ENCODE measurements around the gene GRIN2A.

Gene GRIN2A

DNA sequence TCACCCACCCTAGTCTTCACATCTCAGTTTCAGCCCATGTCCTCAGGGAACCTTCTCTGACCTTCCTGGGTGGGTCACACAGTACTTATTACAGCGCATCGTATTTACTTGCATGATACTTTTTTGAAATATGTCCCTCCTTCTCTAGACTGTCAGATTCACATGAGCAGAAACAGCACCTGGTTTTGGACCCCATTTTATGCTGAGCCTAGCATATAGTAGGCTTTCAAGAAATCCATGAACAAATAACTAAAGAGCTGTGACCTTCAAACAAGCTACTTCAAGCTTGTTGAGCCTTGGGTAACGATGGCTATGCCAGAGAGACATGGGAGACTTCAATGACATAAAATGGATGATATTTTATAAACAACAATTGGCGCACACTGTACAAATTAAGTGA, 150.3 kb downstream of the GRIN2A start:
- no peak for DNase-seq (ENCODE audit: low read depth, low spot score)

DNA sequence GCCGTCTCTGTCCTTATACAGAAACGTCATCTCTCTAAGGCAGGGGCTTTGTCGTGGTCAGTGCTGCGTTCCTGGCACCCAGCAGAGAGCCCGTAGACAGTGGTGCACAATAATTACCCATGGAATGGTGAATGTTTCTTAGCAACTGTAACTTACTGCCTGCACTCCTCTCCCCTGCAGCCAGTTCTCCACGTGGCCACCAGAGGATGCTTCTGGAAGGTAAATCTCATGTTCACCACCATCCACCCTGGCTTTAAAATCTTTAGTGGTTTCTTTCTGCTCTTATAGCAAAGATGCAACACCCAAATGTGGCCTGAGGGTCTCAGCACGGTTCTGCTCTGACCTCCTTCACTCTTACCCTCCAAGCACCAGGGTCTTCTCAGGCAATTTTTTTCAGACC, 150.8 kb downstream of the GRIN2A start:
- DNase-seq (ENCODE audit: low read depth, low spot score): no peak

DNA sequence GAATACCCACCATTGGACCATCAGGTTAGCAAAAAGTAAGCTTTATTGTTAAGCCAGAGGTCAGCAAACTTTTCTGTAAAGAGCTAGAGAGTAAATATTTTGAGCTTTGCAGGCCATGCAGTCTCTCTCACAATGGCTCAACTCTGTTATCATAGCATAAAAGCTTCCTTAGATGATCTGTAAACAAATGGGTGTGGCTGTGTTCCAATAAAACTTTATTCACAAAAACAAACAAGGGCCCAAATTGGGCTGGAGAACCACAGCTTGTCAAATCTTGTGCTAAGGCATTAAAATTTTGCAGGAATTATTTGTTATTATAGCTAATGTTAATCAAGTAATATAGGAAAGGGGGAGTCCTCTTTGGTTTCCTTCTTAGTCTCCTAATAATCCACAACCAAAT, 153.6 kb downstream of the GRIN2A start:
- DNase-seq (ENCODE audit: low read depth, low spot score): no peak

DNA sequence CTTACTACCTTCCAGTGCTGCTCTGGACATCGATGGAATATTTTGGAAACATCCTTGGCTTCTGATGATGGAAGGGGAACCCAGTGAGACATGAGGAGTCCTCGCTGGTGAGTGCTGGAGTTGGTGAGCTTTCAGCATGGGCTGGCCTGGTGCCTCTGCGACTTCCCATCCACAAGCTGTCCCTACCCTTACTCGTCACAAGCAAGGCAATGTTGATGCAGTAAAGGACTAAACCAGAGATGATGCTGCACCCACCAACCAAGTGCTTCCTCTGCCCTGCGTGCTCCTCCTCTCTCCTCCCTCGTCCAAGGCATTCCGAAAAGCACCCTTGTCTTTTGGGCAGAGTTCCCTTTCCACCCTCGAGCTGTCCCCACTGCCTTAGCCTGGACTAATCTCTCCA, 154.7 kb downstream of the GRIN2A start:
- DNase-seq (ENCODE audit: low read depth, low spot score): no peak

DNA sequence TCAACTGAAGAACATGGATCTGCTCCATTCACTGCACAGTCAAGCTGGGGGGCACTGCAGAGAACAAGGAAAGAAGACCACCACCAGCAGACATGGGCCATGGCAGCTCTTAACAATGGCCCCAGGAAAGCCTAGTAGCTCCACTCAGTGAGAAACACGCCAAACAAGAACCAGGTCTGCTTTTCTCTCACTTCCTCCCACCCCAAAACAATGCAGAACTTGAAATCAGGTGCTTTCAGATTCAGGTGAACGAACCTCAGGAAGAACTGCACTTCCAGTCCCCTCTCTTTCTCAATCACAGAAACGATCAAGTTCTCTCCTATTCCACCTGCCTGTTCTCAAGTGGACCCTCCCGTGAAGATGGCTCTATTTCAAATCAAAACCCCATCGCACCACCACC, 155.6 kb downstream of the GRIN2A start:
- no peak for DNase-seq (ENCODE audit: low read depth, low spot score)

DNA sequence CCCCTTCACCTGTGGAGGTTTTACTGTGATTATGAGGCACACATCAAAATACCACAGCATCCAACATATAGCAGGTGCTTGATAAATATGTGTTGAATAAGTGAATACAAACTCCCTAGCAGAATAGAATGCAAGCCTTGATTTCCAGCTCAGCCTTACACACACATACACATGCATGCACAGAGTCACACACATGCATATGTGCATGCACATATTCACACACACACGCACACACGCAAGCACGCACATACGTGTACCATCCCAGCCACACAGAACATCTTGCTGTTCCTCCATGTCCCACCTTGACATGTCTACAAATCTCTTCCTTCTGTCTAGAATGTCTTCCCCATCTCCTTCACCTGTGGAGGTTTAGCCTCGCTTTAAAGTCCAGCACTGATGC, 160.1 kb downstream of the GRIN2A start:
- DNase-seq (ENCODE audit: low read depth, low spot score): no peak

DNA sequence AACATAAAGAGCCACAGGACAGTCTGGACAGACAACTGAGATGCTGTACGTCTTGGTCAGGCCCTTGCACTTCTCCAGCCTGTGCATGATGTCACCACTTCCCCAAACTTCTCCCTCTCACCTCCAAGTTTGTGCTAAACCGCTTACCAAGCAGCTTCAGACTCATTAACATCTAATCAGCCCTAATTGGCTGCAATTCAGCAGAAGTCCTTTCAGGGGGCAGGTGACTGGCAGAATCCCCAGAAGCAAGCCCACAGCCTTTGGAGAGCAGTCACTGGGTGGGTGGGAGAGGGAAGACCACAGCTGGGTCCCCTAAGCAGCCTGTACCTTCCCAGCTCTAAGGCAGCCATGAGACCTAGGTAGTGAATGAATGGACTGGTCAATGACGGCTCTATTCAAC, 161.4 kb downstream of the GRIN2A start:
- DNase-seq (ENCODE audit: low read depth, low spot score): no peak

DNA sequence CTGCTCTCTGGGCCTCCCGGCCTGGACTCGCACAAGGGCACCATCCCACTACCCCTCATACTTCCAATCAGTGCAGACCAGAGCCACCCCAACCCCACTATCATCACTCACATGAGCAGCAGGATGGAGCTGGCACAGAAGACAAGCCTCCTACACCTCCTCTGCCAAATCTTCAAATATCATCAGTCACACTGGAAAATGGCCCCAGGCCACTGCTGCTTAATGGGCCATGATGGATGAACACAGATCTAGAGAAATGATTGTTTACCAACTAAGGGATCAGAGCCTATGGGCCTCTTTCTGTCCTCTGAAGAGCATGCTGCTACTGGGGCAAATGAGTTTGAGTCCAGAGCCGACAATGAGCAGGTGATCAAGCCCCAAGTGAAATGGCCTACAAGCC, 165.5 kb downstream of the GRIN2A start:
- no peak for DNase-seq (ENCODE audit: low read depth, low spot score)

DNA sequence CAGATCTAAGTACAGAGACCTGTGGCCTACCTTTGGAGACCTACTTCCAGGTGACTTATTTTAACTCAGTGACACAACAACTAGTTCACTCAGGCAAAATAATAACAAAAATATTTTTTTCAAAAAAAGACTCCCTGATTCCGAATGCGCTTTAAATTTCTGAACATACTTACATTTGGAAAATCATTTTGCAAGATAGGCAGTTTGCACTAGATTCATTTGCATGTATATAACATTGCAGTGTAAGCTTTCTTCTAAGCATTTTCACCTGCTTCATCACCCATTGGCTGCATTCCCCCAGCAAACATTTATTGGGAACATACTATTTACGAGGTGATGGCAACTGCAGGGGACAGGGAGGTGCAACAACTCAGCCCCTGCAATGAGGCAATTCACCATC, 166.8 kb downstream of the GRIN2A start:
- DNase-seq (ENCODE audit: low read depth, low spot score): no peak

DNA sequence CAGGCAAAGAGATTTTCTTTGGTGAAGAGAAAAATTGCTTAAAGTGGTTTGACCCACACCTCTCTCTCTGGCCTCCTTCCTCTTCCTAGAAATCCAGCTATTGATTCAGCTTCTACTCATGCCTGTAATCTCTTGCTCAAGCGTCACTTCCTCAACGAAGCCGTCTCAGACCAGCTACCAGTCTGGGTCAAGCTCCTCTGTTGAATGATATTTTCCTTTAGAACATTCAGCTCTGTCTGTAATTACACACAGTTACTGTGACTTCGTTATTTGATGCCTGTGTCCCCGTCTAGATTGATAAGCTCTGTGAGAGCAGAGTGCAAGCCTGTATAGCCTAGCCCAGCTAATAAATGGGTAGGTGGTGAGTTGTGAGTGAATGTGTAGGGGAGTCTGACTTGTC, 168.5 kb downstream of the GRIN2A start:
- DNase-seq (ENCODE audit: low read depth, low spot score): no peak

DNA sequence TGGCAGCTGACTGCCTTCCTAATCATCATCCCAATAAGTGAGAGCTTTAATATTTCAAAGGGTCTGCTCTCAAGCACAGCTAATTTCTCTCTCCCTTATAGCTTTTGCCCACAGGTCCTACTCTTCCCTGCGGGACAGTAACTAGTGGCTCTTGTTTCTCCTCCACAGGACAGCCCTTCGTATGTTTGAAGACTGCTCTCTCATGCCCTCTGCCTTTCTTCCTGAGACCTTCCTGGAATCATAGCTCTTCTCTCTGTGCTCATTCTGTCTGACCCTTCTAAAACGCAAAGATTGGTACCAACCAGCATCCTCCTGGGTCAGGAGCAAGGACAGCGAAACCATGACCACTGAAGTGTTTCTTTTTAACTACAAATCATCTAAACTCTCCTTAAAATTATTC, 168.9 kb downstream of the GRIN2A start:
- DNase-seq (ENCODE audit: low read depth, low spot score): no peak

DNA sequence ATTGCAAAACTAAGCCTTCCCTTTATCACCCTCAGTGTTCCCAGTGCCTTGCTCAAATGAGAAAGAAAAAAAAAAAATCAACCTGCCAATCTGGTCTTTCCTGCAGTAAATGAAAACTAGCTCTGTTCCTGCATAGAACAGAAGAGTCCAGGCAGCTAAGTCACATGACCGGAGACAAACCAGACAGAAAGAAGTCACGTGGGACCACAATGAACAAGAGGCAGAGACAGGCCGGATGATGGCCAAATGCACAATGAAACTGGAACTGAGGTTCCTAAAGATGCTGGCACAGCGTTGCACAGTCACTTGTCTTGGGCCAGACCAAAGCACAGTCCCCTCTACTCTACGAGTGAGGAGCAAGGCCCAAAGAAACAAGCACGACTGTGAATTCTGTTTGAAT, 172.5 kb downstream of the GRIN2A start:
- DNase-seq (ENCODE audit: low read depth, low spot score): no peak

DNA sequence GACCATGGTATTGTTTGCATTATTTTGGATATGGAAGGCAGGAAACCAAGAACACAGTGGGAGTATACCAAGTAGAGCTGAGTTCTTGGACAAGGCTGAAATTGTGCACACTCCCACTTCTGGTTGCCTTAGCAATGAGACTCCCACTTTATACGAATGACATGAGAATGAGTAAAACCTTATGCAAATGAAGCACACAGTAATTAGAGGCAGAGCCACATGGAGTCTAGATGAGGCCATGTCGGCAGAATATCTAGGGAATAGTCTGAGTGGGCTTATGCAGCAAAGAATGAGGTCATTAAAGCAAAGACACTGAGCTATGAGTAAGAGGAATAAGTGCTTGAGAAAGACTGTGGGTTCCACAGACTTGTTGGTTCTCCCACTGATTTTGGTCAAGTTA, 178.7 kb downstream of the GRIN2A start:
- DNase-seq (ENCODE audit: low read depth, low spot score): no peak

DNA sequence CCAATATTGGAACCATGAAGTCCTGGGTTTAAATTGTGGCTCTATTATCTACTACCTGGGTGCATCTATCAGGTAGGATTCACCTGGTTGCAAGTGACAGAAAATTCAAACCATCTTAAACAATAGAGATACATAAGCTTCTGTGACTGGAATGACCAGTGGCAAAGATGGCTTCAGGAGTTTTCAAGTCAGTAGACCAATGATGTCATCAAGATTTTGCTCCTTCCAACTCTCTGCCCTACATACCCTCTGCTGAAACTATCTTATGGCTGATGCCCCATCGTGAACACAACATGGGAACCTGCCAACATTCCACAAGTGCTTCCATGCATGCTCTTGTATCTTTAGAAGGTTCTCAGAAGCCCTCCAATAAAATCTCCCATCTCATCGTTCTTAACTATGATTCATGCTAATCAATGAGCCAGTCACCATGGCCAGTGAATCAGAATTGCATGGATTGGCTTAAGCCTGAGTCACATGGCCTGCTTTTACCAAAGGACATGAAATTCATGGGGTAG, 180.9 kb downstream of the GRIN2A start:
- DNase-seq (ENCODE audit: low read depth, low spot score): no peak

DNA sequence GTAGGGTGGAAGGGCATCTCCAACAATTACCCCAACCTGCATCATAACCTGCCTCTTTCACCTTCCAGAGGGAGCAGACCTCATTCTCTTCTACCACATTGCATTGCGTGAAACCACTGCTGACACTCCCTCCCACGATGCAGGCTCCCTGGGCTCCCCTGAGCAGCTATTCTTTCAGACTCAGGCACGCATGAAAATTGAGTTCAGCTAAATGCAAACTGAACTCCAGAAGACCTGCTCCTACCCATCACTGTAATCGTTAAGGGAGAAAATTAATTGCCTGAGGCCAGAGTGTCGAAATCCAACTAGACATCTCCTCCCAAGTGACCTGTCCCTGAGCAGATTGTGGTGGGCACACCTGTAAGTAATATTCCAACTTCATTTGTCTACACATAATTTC, 186.0 kb downstream of the GRIN2A start:
- DNase-seq (ENCODE audit: low read depth, low spot score): no peak

DNA sequence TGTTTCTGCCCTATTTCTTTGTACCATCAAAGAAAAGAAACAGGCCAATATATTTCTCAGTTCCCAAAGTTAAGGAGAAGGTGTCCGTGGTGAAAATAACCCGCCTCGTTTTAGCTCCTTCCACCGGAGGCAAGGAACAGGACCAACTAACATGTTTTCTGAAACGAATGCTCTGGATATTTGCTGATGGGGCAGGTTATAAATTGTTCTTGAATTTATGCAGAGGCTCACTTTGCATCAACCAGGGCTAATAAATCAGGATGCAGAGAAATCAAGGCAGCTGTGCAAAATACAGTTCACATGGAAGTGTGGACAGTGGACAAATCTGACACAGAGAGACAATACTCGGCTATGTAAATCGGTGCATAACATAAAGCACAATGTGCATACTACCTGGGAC, 189.8 kb downstream of the GRIN2A start:
- no peak for DNase-seq (ENCODE audit: low read depth, low spot score)

DNA sequence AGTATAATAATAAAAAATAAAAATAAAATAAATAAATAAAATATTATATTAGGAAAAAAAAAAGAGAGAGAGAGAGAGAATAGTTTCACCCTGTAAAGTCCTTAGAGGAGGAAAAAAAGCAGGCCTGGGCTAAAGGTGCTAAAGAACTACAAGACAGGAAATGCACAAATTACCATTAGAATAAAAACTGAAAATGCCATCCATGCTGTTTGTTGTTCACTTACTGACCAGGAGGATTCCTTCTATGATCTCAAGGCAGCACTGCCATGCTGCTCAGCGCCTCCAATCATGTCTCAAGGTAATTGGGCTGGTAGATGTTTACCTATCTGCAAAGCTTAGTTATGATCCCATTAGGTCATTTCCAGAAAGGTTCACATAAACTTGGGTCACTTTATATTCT, 201.2 kb downstream of the GRIN2A start:
- no peak for DNase-seq (ENCODE audit: low read depth, low spot score)

DNA sequence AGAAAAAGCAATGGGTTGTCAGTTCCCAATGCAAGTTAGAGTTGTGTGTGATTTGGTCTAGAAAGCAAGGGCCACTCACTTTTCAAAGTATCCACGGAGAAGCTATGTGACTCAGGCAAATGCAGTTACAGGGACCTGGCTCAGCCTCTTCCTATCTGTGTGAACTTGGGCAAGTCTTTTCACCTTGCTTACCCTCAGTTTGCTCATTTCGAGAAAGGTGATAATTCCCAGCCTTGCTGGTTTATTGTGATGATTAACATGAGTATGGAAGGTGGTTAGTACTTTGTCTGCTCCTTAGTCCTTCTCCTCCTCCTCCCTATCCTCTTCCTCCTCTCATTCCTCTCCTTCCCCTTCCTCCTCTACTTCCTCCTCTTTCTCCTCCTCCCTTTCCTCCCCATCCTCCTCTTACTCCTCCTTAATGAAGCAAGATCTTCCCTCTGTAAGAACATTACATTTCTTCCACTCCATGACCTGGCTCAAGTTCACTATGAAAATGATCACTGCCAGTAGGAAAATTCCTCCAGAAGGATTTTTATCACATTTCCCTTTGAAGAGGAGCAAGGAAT, 204.0 kb downstream of the GRIN2A start:
- DNase-seq (ENCODE audit: low read depth, low spot score): no peak

DNA sequence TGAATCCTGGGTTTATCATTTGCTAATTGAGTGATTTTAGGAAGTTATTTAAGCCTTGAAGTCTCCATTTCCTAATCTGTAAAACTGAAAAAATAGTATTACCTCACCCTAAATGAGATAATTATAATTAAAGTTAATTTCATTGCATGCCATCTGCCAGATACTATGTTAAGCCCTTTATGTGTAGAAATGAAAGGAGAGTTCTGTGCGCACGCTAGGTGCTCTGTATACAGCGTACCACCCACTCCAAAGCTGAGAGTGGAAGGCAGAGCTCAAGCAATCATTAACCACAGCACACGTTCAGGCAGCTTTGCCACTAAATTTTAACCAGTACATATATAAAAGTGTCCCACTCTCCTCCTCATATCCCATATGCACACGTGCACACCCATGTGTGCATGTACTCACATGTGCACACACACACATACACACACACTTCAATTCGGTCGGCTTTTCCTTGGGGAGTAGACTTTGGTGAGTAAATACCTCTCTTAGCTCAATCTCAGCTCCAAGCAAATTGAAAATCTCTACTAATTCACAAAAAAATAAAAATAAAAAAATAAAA, 204.8 kb downstream of the GRIN2A start:
- no peak for DNase-seq (ENCODE audit: low read depth, low spot score)

DNA sequence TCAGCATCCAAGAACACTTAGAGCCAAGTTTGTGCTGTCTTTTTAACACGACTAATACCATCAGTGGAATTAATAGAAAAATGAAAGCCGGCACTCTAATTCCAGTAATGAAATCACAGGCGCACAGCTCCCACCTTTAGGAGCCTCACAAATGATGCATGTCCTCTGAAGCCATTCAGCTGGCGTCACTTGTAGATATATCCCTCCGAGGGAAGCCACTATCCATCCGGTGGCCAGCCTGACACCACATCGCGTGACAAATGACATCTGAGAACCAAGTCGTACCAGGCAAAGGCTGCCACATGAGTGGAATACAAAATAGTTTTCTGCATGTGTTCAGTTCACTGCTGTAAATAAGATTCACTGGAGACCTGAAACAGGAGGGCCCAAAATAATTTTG, 205.6 kb downstream of the GRIN2A start:
- no peak for DNase-seq (ENCODE audit: low read depth, low spot score)

DNA sequence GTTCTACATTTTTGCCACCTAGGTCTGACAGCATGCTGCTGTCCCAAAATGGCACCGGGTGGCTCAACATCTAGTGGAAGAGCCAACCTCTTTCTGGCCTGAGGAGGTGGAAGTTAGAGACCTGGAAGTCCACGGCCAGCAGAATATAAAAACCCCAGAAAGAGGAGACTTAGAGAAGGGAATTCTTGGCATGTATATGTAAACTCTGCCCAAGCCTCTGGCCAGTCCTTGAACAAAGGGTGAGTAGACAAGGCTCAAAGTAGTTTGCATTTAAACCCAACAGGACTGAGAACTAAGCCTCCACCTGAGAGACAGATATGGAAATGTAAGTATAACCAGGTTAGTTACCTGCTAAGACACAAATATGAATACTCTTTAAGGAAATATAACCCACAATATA, 210.3 kb downstream of the GRIN2A start:
- no peak for DNase-seq (ENCODE audit: low read depth, low spot score)

DNA sequence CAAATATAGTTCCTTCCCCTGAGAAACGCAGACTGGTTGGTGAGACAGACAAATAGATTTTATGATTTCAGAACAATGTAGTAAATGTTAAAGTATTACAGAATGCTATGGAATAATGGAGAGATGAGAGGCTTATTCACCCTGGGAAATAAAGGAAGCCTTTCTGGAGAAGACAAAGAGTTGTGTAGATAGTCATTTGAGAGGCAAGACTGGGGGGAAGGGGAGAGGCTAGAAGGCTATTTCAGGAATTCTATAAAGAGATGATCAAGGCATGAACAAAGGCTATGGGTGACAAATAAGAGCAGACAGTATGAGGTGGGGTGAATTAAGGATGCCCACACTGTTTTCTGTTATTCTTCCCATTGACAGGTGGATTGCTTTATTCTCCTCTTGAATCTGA, 211.4 kb downstream of the GRIN2A start:
- no peak for DNase-seq (ENCODE audit: low read depth, low spot score)

DNA sequence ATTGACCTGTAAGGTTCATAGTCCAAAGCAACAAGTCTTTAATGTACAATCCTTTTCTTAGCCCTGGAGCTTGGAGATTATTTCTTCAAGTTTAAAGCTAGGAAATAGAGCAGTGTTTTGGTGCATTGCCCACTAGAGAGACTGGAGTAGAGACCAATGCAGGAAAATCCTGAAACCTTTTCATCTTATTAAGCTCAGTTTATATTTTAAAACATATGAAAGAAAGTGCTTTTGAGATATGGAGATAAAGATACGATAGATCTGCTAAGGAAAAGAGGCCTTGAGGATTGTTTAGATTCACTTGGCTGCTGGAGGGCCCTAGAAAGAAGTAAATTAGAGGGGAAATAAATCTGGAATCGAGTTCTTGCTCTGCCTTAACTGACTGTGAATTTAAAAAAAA, 212.0 kb downstream of the GRIN2A start:
- no peak for DNase-seq (ENCODE audit: low read depth, low spot score)

DNA sequence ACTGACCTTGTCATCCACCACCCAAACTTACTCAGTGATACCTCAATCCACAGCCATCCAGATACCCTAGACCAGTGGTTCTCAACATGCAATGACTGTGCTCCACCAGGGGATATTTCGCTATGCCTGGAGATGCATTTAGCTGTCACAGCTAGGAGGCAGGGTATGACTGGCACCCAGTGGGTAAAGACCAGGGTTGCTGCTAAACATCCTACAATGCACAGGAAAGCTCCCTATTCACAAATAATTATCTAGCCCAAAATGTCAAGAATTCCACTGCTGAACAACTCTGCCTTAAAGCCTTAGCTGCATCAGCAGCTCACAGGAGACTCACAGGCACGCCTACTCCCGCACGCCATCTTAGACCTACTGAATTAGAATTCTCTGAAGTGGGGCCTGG, 212.6 kb downstream of the GRIN2A start:
- DNase-seq (ENCODE audit: low read depth, low spot score): no peak
